Measurements from ENCODE around the gene SLC25A45.

SLC25A45 gene

GRCh38 chr11:65404210-65404609 is 21.8 kb upstream of the SLC25A45 start:
- Histone ChIP-seq H4K91ac (ENCODE audit: low read depth, low read length) (no peak overlapping the region), H3K4me2 (ENCODE audit: low read length) (no peak overlapping the region), H2BK120ac (ENCODE audit: insufficient read depth, low read length, poor library complexity) (no peak overlapping the region), H2BK12ac (ENCODE audit: low read length) (no peak overlapping the region), H3K4me3 (ENCODE audit: low read depth, low read length) (no peak overlapping the region), H2AFZ (ENCODE audit: insufficient read depth, low read length, poor library complexity) (no peak overlapping the region), H3K27me3 (ENCODE audit: insufficient read depth, low read length) (no peaks in the 10 kb centered on the region), H3K79me1 (ENCODE audit: low read length) (no peaks in the 10 kb centered on the region), H3K9me3 (ENCODE audit: insufficient read depth, low read depth, low read length) (peaks cover 3% of the 10 kb centered on the region), H3K4ac (ENCODE audit: low read depth, low read length) (no peak overlapping the region), H3K14ac (ENCODE audit: low read length) (no peak overlapping the region), H3K79me2 (ENCODE audit: control insufficient read depth, insufficient read depth, low read length, poor library complexity) (no peaks in the 10 kb centered on the region), H3K9ac (ENCODE audit: low read length) (no peak overlapping the region), H3K18ac (ENCODE audit: low read length) (no peak overlapping the region), H3K23ac (ENCODE audit: low read length) (no peak overlapping the region), H4K12ac (ENCODE audit: low read depth, low read length) (no peak overlapping the region), H3K4me1 (ENCODE audit: control insufficient read depth in 1 of 2, insufficient read depth in 2 of 2, low read length in 2 of 2) (no peaks in the 10 kb centered on the region), H3K36me3 (ENCODE audit: control insufficient read depth in 1 of 2, insufficient read depth in 2 of 2, low read length in 2 of 2) (peaks cover 55 to 62% of the 10 kb centered on the region in 2 experiments), H2BK5ac (ENCODE audit: low read depth, low read length, poor library complexity) (no peak overlapping the region), H2AK5ac (ENCODE audit: low read length) (no peak overlapping the region), H4K8ac (ENCODE audit: low read depth, low read length) (no peak overlapping the region), H3K27ac (ENCODE audit: low read depth, low read length) (no peak overlapping the region)
- DNase-seq: no peak
- no CpG with 5 or more reads among the region's 13 CpGs for WGBS (ENCODE audit: extremely low coverage, insufficient coverage, insufficient read length)

GRCh38 chr11:65403607-65404121 is 21.2 kb upstream of the SLC25A45 start:
- H3K27ac ChIP-seq (ENCODE audit: low read depth, low read length): no peak overlapping the region
- peaks cover 3% of the 10 kb centered on the region for H3K9me3 ChIP-seq (ENCODE audit: insufficient read depth, low read depth, low read length)
- H2BK12ac ChIP-seq (ENCODE audit: low read length): no peak overlapping the region
- H3K4me2 ChIP-seq (ENCODE audit: low read length): no peak overlapping the region
- WGBS (ENCODE audit: extremely low coverage, insufficient coverage, insufficient read length): no CpG with 5 or more reads among the region's 12 CpGs
- H3K18ac ChIP-seq (ENCODE audit: low read length): no peak overlapping the region
- no peak overlapping the region for H3K23ac ChIP-seq (ENCODE audit: low read length)
- DNase-seq: no peak
- H3K36me3 ChIP-seq (ENCODE audit: control insufficient read depth in 1 of 2, insufficient read depth in 2 of 2, low read length in 2 of 2): peaks cover 56 to 60% of the 10 kb centered on the region in 2 experiments
- H3K9ac ChIP-seq (ENCODE audit: low read length): no peak overlapping the region
- no peak overlapping the region for H4K12ac ChIP-seq (ENCODE audit: low read depth, low read length)
- no peaks in the 10 kb centered on the region for H3K79me2 ChIP-seq (ENCODE audit: control insufficient read depth, insufficient read depth, low read length, poor library complexity)
- no peak overlapping the region for H2AFZ ChIP-seq (ENCODE audit: insufficient read depth, low read length, poor library complexity)
- H2AK5ac ChIP-seq (ENCODE audit: low read length): no peak overlapping the region
- H2BK120ac ChIP-seq (ENCODE audit: insufficient read depth, low read length, poor library complexity): no peak overlapping the region
- H3K4me1 ChIP-seq (ENCODE audit: control insufficient read depth in 1 of 2, insufficient read depth in 2 of 2, low read length in 2 of 2): no peaks in the 10 kb centered on the region
- H3K4me3 ChIP-seq (ENCODE audit: low read depth, low read length): no peak overlapping the region
- no peaks in the 10 kb centered on the region for H3K27me3 ChIP-seq (ENCODE audit: insufficient read depth, low read length)
- no peak overlapping the region for H3K14ac ChIP-seq (ENCODE audit: low read length)
- no peak overlapping the region for H2BK5ac ChIP-seq (ENCODE audit: low read depth, low read length, poor library complexity)
- H3K4ac ChIP-seq (ENCODE audit: low read depth, low read length): no peak overlapping the region
- no peak overlapping the region for H4K8ac ChIP-seq (ENCODE audit: low read depth, low read length)
- no peaks in the 10 kb centered on the region for H3K79me1 ChIP-seq (ENCODE audit: low read length)
- H4K91ac ChIP-seq (ENCODE audit: low read depth, low read length): no peak overlapping the region

- H3K79me1 ChIP-seq (ENCODE audit: low read length): no peaks in the 10 kb centered on the region
- no peak overlapping the region for H2BK12ac ChIP-seq (ENCODE audit: low read length)
- H4K91ac ChIP-seq (ENCODE audit: low read depth, low read length): no peak overlapping the region
- H3K9ac ChIP-seq (ENCODE audit: low read length): no peak overlapping the region
- H2BK5ac ChIP-seq (ENCODE audit: low read depth, low read length, poor library complexity): no peak overlapping the region
- H2AK5ac ChIP-seq (ENCODE audit: low read length): no peak overlapping the region
- H3K27ac ChIP-seq (ENCODE audit: low read depth, low read length): no peak overlapping the region
- H3K14ac ChIP-seq (ENCODE audit: low read length): no peak overlapping the region
- H3K9me3 ChIP-seq (ENCODE audit: insufficient read depth, low read depth, low read length): peaks cover 3% of the 10 kb centered on the region
- no peak overlapping the region for H4K12ac ChIP-seq (ENCODE audit: low read depth, low read length)
- no peaks in the 10 kb centered on the region for H3K27me3 ChIP-seq (ENCODE audit: insufficient read depth, low read length)
- no peak overlapping the region for H2BK120ac ChIP-seq (ENCODE audit: insufficient read depth, low read length, poor library complexity)
- no peak overlapping the region for H3K4me3 ChIP-seq (ENCODE audit: low read depth, low read length)
- H3K36me3 ChIP-seq (ENCODE audit: control insufficient read depth in 1 of 2, insufficient read depth in 2 of 2, low read length in 2 of 2): peaks cover 60 to 64% of the 10 kb centered on the region in 2 experiments
- no peak overlapping the region for H4K8ac ChIP-seq (ENCODE audit: low read depth, low read length)
- H3K4ac ChIP-seq (ENCODE audit: low read depth, low read length): no peak overlapping the region
- no peak for DNase-seq
- H3K4me2 ChIP-seq (ENCODE audit: low read length): no peak overlapping the region
- WGBS (ENCODE audit: extremely low coverage, insufficient coverage, insufficient read length): no CpG with 5 or more reads among the region's 2 CpGs
- H3K4me1 ChIP-seq (ENCODE audit: control insufficient read depth in 1 of 2, insufficient read depth in 2 of 2, low read length in 2 of 2): no peaks in the 10 kb centered on the region
- H3K23ac ChIP-seq (ENCODE audit: low read length): no peak overlapping the region
- H3K79me2 ChIP-seq (ENCODE audit: control insufficient read depth, insufficient read depth, low read length, poor library complexity): no peaks in the 10 kb centered on the region
- H2AFZ ChIP-seq (ENCODE audit: insufficient read depth, low read length, poor library complexity): no peak overlapping the region
- H3K18ac ChIP-seq (ENCODE audit: low read length): no peak overlapping the region
These were observed 20.3 kb upstream of the SLC25A45 start for GRCh38 chr11:65402790-65403189.

GRCh38 chr11:65401803-65402248 is 19.4 kb upstream of the SLC25A45 start:
- peaks cover 3% of the 10 kb centered on the region for H3K9me3 ChIP-seq (ENCODE audit: insufficient read depth, low read depth, low read length)
- H3K4ac ChIP-seq (ENCODE audit: low read depth, low read length): no peak overlapping the region
- H3K79me2 ChIP-seq (ENCODE audit: control insufficient read depth, insufficient read depth, low read length, poor library complexity): no peaks in the 10 kb centered on the region
- no peaks in the 10 kb centered on the region for H3K79me1 ChIP-seq (ENCODE audit: low read length)
- H4K91ac ChIP-seq (ENCODE audit: low read depth, low read length): no peak overlapping the region
- H3K27ac ChIP-seq (ENCODE audit: low read depth, low read length): no peak overlapping the region
- no peak overlapping the region for H2BK12ac ChIP-seq (ENCODE audit: low read length)
- H3K27me3 ChIP-seq (ENCODE audit: insufficient read depth, low read length): no peaks in the 10 kb centered on the region
- H3K36me3 ChIP-seq (ENCODE audit: control insufficient read depth in 1 of 2, insufficient read depth in 2 of 2, low read length in 2 of 2): peaks cover 67 to 69% of the 10 kb centered on the region in 2 experiments
- H3K18ac ChIP-seq (ENCODE audit: low read length): no peak overlapping the region
- no peak overlapping the region for H2AFZ ChIP-seq (ENCODE audit: insufficient read depth, low read length, poor library complexity)
- no peak overlapping the region for H2AK5ac ChIP-seq (ENCODE audit: low read length)
- H3K4me2 ChIP-seq (ENCODE audit: low read length): no peak overlapping the region
- no CpG with 5 or more reads among the region's 10 CpGs for WGBS (ENCODE audit: extremely low coverage, insufficient coverage, insufficient read length)
- no peak overlapping the region for H3K4me3 ChIP-seq (ENCODE audit: low read depth, low read length)
- no peak overlapping the region for H3K23ac ChIP-seq (ENCODE audit: low read length)
- no peak overlapping the region for H3K14ac ChIP-seq (ENCODE audit: low read length)
- no peak overlapping the region for H2BK120ac ChIP-seq (ENCODE audit: insufficient read depth, low read length, poor library complexity)
- no peaks in the 10 kb centered on the region for H3K4me1 ChIP-seq (ENCODE audit: control insufficient read depth in 1 of 2, insufficient read depth in 2 of 2, low read length in 2 of 2)
- H2BK5ac ChIP-seq (ENCODE audit: low read depth, low read length, poor library complexity): no peak overlapping the region
- no peak for DNase-seq
- no peak overlapping the region for H4K12ac ChIP-seq (ENCODE audit: low read depth, low read length)
- no peak overlapping the region for H3K9ac ChIP-seq (ENCODE audit: low read length)
- H4K8ac ChIP-seq (ENCODE audit: low read depth, low read length): no peak overlapping the region

Data from trophoblast cell (in vitro differentiated cells and primary cell).